Lung microvascular endothelial cell (primary cell): ENCODE data around the gene THAP7. TPM values are rescaled to one million over a fixed set of nuclear protein-coding genes. Genes with fewer than 3 reads are reported as not detected.

Source experiments
- total RNA-seq: library from RNA; depleted of rRNA; stranded (reverse); fragments of >200 nt; gene quantifications from 2 replicates; pipeline ENCODE4 v1.2.1, GENCODE V29; 2014

Gene THAP7
- total RNA-seq, 1 donor from 2014 or later, result 14.9 TPM

Other genes starting within 250 kb of the THAP7 start
- under 0.01 TPM in 2 replicates for gene SERPIND1, start 228.0 kb downstream of the THAP7 start, total RNA-seq
- 17.2 and 22.2 TPM in 2 replicates for gene PI4KA, start 143.3 kb downstream of the THAP7 start, total RNA-seq
- gene SNAP29, start 143.1 kb downstream of the THAP7 start, total RNA-seq, result 5.2 and 6.9 TPM in 2 replicates
- 24.0 and 34.3 TPM in 2 replicates for gene CRKL, start 84.7 kb downstream of the THAP7 start, total RNA-seq
- gene AIFM3, start 34.9 kb downstream of the THAP7 start, total RNA-seq, result not detected in 2 replicates
- gene LZTR1, start 19.8 kb downstream of the THAP7 start, total RNA-seq, result 34.4 and 52.6 TPM in 2 replicates
- gene P2RX6, start 13.0 kb upstream of the THAP7 start, total RNA-seq, result not detected in 2 replicates
- gene SLC7A4, start 30.4 kb upstream of the THAP7 start, total RNA-seq, result not detected in 2 replicates
- not detected in 2 replicates for gene LRRC74B, start 43.8 kb upstream of the THAP7 start, total RNA-seq